ENCODE data around the gene C11orf52.

The C11orf52 gene

GRCh38 chr11:111906680-111907079, 12.0 kb upstream of the C11orf52 start:
- FAIRE-seq: no peak
- TF ChIP-seq CTCF (IDR thresholded peaks at IDR 0.05; ENCODE audit: insufficient read depth, missing control alignments): no peak

GRCh38 chr11:111908639-111909305, 9.9 kb upstream of the C11orf52 start:
- FAIRE-seq: no peak
- no peak for TF ChIP-seq CTCF (IDR thresholded peaks at IDR 0.05; ENCODE audit: insufficient read depth, missing control alignments)
- no peak for DNase-seq (ENCODE audit: insufficient read length, low spot score)

More at GRCh38 chr11:111906680-111907079, 12.0 kb upstream of the C11orf52 start:
- DNase-seq (ENCODE audit: insufficient read length, low spot score): no peak

GRCh38 chr11:111909378-111909777, 9.3 kb upstream of the C11orf52 start:
- no peak for FAIRE-seq
- no peak for TF ChIP-seq CTCF (IDR thresholded peaks at IDR 0.05; ENCODE audit: insufficient read depth, missing control alignments)
- DNase-seq (ENCODE audit: insufficient read length, low spot score): no peak

- no peak for DNase-seq (ENCODE audit: insufficient read length, low spot score)
- no peak for TF ChIP-seq CTCF (IDR thresholded peaks at IDR 0.05; ENCODE audit: insufficient read depth, missing control alignments)
- FAIRE-seq: no peak
These were observed 7.8 kb upstream of the C11orf52 start for GRCh38 chr11:111910676-111911562.

- FAIRE-seq (no peak), DNase-seq (ENCODE audit: insufficient read length, low spot score) (no peak)
- no peak for TF ChIP-seq CTCF (IDR thresholded peaks at IDR 0.05; ENCODE audit: insufficient read depth, missing control alignments)
These were observed 6.9 kb upstream of the C11orf52 start, which contains the start of gene CRYAB for GRCh38 chr11:111911563-111912401. Gene CRYAB, minus strand, starts transcription at chr11:111911770. Its CDS starts 46 bp downstream, at chr11:111911724.

GRCh38 chr11:111912535-111912934, 6.2 kb upstream of the C11orf52 start, which contains the start of gene HSPB2:
Gene HSPB2, plus strand, starts transcription at chr11:111912734. Its CDS starts 96 bp downstream, at chr11:111912830.
- DNase-seq (ENCODE audit: insufficient read length, low spot score): no peak
- FAIRE-seq: no peak
- TF ChIP-seq CTCF (IDR thresholded peaks at IDR 0.05; ENCODE audit: insufficient read depth, missing control alignments): no peak
